Neural crest cell (in vitro differentiated cells): ENCODE measurements around the gene SLC1A4. TPM values are rescaled to one million over a fixed set of nuclear protein-coding genes. Genes with fewer than 3 reads are reported as not detected.
"Not testable (repeated sequence)": the region's sequence is repeated elsewhere in the genome, so short reads cannot be mapped to it uniquely, and the experiment has no call there.

Source experiments
- DNase-seq: peaks from one replicate; pipeline ENCODE4 v3.0.0; 2021; ENCODE audit warnings: low read depth, mixed read lengths, low spot score
- H3K27ac Mint-ChIP-seq: one replicate; pipeline ENCODE4 v1.8.0; 2021; ENCODE audit warnings: mild to moderate bottlenecking, mixed read lengths; ENCODE audit not compliant: unreplicated experiment
- H3K27me3 Mint-ChIP-seq: 2 replicates; pipeline ENCODE4 v1.8.0; 2021; ENCODE audit warnings: low read depth, mild to moderate bottlenecking, mixed read lengths
- H3K36me3 Mint-ChIP-seq: 2 replicates; pipeline ENCODE4 v1.8.0; 2021; ENCODE audit warnings: low read depth, mild to moderate bottlenecking, mixed read lengths
- H3K4me1 Mint-ChIP-seq: 2 replicates; pipeline ENCODE4 v1.8.0; 2021; ENCODE audit warnings: mixed read lengths
- H3K4me3 Mint-ChIP-seq: one replicate; pipeline ENCODE4 v1.8.0; 2021; ENCODE audit warnings: mild to moderate bottlenecking, mixed read lengths
- H3K9me3 Mint-ChIP-seq: 2 replicates; pipeline ENCODE4 v1.8.0; 2021; ENCODE audit warnings: mixed read lengths
- CTCF ChIP-seq: fragments of 200-600 bp; sonication (generic); conservative IDR thresholded peaks from 2 replicates; pipeline ENCODE4 v1.5.0; 2021; ENCODE audit warnings: antibody characterized with exemption, mild to moderate bottlenecking
- total RNA-seq: library from RNA; stranded (reverse); gene quantifications from 2 replicates; pipeline ENCODE4 v1.2.1, GENCODE V29; 2021

The SLC1A4 gene
- total RNA-seq, 1 donor from 2014 or later: 26.8 TPM

DNA sequence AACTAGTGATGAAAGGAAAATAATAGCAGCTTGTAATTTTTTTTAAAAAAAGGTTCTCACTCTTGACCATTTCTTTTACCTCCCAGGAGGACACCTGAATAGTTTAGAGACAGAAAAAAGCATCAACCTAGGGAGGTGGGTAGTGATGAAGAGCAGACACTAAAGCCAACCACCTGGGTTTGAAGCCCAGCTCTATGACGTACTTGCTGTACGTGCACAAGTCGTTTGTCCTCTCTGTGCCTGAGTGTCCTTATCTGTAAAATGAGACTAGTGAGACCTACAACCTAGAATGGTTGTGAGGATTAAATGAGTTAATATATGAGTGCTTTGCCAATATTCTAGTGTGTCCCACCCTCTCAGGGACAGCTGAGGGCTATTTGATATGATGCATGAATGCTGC lies 5.8 kb downstream of the SLC1A4 start:
- Mint-ChIP-seq H3K4me3 (no peak overlapping the region), H3K27ac (no peak overlapping the region), H3K36me3 (peaks cover 2% of the 10 kb centered on the region), H3K9me3 (no peaks in the 10 kb centered on the region), H3K4me1 (peaks cover 24% of the 10 kb centered on the region), H3K27me3 (peaks cover 10% of the 10 kb centered on the region)
- no peak for DNase-seq
- no peak for TF ChIP-seq CTCF

GRCh38 chr2:64996871-64997307 lies 7.7 kb downstream of the SLC1A4 start:
- no peak for TF ChIP-seq CTCF
- H3K4me3 Mint-ChIP-seq: no peak overlapping the region

DNA sequence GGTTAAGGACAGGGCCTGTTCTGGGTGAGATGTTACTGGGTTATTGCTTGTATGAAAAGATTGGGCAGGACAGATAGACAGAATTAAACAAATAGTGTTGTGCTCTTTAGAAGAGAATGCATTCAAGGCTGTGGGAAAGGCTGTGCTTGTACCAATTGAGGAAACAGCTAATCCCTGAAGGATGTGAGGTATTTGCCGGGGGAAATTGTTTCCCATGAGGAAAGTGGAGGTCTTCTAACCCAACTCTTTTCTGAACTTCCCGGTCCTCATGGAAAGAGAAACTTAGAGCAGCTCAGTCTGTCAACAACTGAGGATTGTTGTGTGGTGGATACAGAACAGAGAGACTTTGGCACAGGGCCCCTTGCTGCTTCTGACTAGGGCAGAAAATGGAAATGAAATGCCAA lies 9.5 kb downstream of the SLC1A4 start:
- TF ChIP-seq CTCF: no peak
- no peak for DNase-seq
- H3K9me3 Mint-ChIP-seq: no peaks in the 10 kb centered on the region

More at GRCh38 chr2:64996871-64997307, 7.7 kb downstream of the SLC1A4 start:
- H3K4me1 Mint-ChIP-seq: peaks cover 12% of the 10 kb centered on the region
- DNase-seq: no peak
- H3K27ac Mint-ChIP-seq: no peak overlapping the region
- no peaks in the 10 kb centered on the region for H3K9me3 Mint-ChIP-seq
- no peaks in the 10 kb centered on the region for H3K27me3 Mint-ChIP-seq
- peaks cover 2% of the 10 kb centered on the region for H3K36me3 Mint-ChIP-seq

GRCh38 chr2:64999754-65000153 lies 10.6 kb downstream of the SLC1A4 start:
- Mint-ChIP-seq H3K4me1 (no peaks in the 10 kb centered on the region), H3K4me3 (no peak overlapping the region), H3K27ac (no peak overlapping the region), H3K27me3 (no peaks in the 10 kb centered on the region), H3K9me3 (no peaks in the 10 kb centered on the region), H3K36me3 (peaks cover 2% of the 10 kb centered on the region)
- TF ChIP-seq CTCF: no peak
- no peak for DNase-seq

More for the DNA sequence above, 9.5 kb downstream of the SLC1A4 start:
- no peaks in the 10 kb centered on the region for H3K4me1 Mint-ChIP-seq
- no peak overlapping the region for H3K27ac Mint-ChIP-seq
- H3K27me3 Mint-ChIP-seq: no peaks in the 10 kb centered on the region
- no peak overlapping the region for H3K4me3 Mint-ChIP-seq
- H3K36me3 Mint-ChIP-seq: peaks cover 2% of the 10 kb centered on the region

DNA sequence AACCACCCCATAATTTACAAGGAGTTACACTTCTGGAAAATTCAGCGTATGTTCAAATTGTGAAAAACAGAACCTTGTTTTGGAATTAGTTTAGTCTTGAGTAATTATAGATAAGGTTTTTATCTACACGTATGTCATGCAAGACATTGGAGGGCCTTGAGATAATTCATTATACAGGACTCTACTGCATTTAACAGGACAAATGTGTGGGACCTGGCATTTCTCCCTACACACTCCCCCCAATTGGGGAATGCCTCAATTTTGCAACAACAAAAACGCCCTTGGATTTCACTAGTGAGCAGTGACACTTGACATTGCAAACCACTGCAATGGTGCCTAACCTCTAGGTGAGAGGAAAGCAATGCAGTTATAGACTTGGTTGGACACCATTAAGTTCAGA lies 11.4 kb downstream of the SLC1A4 start:
- no peak overlapping the region for H3K4me3 Mint-ChIP-seq
- no peaks in the 10 kb centered on the region for H3K4me1 Mint-ChIP-seq
- H3K27me3 Mint-ChIP-seq: no peaks in the 10 kb centered on the region
- H3K27ac Mint-ChIP-seq: no peak overlapping the region
- no peaks in the 10 kb centered on the region for H3K9me3 Mint-ChIP-seq
- peaks cover 2% of the 10 kb centered on the region for H3K36me3 Mint-ChIP-seq
- TF ChIP-seq CTCF: no peak
- DNase-seq: no peak

GRCh38 chr2:65003037-65003436 lies 13.8 kb downstream of the SLC1A4 start:
- Mint-ChIP-seq H3K27me3 (no peaks in the 10 kb centered on the region), H3K4me3 (no peak overlapping the region), H3K27ac (no peak overlapping the region), H3K36me3 (peaks cover 7% of the 10 kb centered on the region), H3K9me3 (no peaks in the 10 kb centered on the region), H3K4me1 (no peaks in the 10 kb centered on the region)
- TF ChIP-seq CTCF: no peak
- no peak for DNase-seq

GRCh38 chr2:65004232-65004631 lies 15.0 kb downstream of the SLC1A4 start:
- not testable (repeated sequence) for H3K27ac Mint-ChIP-seq, H3K27me3 Mint-ChIP-seq, H3K36me3 Mint-ChIP-seq, H3K4me3 Mint-ChIP-seq, H3K9me3 Mint-ChIP-seq, DNase-seq, H3K4me1 Mint-ChIP-seq
